CD4-positive, alpha-beta T cell treated with Interleukin-21 for 1 hour (primary cell): ENCODE measurements around the gene SLC6A20.

Experiments used
- DNase-seq: peaks from one replicate; pipeline ENCODE4 v3.0.0-alpha.2; 2020

Gene SLC6A20

GRCh38 chr3:45799586-45799985 lies 3.2 kb upstream of the SLC6A20 start:
- no peak for DNase-seq

DNA sequence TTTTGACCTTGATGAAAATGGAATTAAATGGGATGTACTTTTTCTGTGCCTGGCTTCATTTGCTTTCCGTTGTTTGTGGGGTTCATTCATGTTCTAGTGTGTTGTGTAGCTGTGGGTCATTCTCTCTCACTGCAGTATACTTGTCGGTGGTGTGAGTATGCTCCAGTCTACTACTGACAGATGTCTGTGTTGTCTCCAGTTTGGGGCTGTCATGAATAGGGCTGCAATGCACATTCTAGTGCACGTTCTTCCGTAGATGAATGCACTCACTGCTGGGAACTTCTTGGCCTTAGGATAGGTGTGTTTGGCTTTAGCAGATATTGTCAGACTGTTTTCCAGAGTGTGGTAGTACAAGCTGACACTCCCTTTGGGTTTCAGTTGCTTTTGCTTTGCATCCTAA lies 1.7 kb upstream of the SLC6A20 start:
- DNase-seq = no peak

GRCh38 chr3:45796902-45797637 lies 734 bp upstream of the SLC6A20 start:
- no peak for DNase-seq

DNA sequence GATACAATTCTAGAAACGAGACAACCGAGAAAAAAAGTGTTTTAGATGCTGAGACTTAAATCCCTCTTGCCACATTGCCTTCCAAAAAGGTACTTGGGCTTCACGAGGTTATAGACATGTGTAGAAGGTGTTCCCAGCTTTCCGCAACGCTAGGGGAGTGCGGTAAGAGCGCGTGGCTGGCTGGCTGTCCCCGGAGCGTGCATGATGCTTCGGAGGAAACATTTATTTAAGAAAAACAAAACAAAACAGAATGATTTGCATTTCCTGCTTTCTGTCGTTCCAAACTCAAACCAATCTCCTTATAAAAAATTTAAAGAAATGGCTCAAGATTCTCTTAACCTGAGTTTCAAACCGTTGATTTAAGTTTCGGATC lies 841 bp downstream of the SLC6A20 start:
- DNase-seq = no peak

DNA sequence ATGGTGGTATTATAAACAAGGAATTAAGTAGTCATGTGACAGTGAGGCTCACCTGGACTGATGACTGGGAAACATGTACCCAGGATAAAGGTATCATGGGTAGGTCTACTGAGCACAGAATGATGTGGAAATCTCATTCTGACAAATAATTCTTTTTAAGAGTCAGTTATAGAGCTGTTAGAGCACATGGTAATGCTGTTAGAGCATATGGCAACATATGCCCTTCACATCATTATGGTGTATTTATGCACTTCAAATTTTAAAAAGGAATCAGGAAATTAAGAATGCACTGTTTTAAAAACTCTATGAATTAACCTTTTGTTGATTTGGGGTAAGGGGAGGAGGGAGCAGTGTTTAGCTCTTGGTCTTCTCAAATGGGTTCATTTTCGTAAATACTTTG lies 1.7 kb downstream of the SLC6A20 start:
- DNase-seq = no peak

DNA sequence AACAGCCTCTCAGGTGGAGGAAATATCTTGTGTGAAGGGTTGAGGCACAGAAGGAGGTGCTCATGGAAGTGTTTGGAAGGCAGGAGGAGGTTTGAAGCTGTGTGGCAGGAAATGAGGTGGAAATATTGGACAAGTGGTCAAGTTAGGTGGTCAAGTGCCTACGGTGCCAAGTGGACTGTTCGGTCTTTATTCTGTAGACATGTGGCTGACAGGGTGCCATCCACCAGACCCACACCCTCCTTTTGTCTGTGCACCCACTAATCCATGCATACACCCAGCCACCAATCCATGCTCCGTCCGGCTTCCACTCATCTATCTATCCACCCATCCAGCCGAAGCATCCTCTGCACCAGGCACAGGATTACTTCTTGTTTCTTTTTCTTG lies 2.2 kb downstream of the SLC6A20 start:
- no peak for DNase-seq

DNA sequence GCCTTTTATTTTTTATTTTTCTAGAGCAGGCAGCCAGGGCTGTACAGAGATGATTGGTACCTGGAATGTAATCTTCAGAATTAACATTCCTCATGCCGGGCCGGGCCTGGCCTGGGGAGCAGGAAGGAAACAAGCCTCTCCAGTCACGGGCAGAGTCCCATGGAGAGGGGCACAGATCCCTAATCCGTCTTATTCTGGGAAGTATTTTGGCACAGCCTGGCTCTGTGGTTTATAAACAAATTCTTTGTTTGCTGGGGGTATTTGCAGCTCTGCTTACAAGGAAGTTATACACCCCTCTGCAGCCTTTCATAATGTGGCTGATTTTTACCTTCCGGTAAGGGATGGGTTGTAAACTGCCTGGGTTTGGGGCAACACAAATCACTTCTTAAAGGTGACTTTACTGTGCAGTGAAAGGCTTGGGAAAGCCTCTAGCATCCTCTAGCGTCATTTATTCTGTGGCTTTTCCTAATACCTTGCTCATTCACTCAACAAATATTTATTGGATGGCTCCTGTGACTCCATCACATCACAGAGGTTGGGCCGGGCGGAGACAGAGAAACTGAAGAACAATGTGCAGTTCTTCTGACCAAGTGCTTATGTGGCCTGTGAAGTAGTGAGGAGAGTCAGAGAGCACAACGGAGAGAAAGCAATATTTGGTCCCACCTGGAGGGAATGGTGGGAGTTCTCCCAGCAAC lies 2.7 kb downstream of the SLC6A20 start:
- no peak for DNase-seq

- no peak for DNase-seq
Observed at GRCh38 chr3:45792516-45793172, 3.7 kb downstream of the SLC6A20 start.

DNA sequence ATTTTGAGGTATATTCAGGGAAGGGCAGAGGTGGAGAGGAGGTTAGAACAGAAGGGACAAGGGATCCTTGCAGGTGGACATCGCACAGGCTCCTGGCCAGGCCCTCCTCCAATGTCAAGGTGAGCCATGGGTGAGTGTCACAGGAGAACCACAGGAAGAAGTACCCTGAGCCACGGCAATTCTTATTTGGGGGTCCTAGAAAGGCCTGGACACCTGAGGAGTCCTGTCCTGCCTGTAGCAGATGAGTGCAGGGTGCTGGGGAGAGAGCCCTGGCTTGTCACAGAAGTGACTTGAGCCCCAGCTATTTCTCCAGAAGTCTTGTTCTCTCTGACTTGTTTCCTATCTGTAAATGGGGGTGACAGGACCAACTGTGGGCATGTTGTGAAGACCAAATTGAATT lies 4.3 kb downstream of the SLC6A20 start:
- DNase-seq = no peak

GRCh38 chr3:45790596-45790995 lies 5.7 kb downstream of the SLC6A20 start:
- DNase-seq = no peak

DNA sequence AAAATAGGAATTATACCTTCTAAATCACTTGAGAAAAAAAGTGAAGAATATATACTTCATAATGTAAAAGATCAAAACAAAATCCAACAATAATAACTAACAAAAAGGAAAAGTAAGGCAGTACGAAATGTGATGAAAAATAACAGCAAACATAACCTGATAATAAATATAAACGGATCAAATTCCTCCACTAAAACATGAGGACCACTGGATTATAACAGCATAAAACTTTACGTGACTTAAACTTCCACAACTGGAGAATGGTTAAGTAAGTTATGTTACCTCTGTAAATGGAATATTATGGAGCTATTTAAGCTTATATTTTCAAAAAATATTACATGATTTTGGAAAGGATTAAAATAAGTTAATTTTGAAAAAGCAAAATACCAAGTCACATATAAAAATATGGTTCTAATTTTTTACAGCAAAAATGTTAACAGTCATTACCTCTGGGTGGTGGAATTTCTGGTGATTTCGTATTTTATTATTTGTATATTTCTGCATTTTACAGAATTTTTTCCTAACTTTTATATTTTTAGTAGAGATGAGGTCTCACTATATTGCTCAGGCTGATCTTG lies 7.0 kb downstream of the SLC6A20 start:
- DNase-seq = no peak

DNA sequence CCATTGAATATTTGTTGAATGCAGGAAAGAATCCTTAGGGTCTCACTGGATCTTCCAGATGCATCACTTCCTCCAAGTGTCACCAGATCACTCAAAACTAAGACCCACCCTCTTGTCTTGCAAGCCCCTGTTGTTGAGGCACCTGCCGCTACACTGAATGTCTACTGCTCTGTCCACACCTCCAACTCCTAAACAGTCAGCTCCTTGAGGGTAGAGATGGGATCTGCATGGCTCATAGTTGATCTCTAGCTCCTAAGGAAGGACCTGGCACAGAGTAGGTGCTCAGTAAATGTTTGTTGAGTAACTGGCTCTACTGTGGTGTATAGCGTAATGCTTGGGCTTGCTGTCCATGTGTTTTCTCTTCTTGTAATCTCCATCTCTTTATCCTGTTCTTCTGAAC lies 8.8 kb downstream of the SLC6A20 start:
- DNase-seq = no peak

DNA sequence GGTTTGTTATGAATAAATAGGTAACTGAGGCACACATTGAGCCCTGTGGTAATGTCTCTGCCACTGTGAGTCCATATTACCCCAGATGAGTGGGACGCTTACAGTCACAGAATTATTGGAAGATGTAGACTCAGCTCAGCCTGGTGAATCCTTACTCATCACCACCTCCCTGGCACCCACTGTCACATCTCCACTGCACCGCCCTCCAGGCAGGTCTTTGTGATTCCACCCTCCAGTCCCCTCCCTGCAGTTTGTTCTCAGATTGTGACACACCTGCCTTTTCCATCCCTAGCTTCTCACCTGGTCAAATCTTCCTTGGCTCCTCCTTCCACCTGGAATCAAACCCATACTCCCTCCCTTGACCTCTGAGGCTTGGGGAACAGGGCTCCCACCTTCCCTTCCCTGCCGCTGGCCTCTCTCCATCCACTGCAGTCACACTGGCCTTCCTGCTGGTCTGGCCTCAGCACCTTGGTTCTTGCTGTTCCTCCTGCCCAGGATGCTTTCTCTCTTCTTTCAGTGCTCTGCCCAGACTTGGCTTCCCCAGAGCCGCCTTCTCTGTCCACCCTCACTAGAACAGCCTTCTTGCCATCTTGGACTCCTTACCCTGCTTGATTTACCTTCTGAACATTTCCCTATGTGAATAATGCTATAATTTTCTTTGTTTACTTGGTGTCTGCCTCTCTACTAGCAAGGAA lies 9.4 kb downstream of the SLC6A20 start:
- no peak for DNase-seq

DNA sequence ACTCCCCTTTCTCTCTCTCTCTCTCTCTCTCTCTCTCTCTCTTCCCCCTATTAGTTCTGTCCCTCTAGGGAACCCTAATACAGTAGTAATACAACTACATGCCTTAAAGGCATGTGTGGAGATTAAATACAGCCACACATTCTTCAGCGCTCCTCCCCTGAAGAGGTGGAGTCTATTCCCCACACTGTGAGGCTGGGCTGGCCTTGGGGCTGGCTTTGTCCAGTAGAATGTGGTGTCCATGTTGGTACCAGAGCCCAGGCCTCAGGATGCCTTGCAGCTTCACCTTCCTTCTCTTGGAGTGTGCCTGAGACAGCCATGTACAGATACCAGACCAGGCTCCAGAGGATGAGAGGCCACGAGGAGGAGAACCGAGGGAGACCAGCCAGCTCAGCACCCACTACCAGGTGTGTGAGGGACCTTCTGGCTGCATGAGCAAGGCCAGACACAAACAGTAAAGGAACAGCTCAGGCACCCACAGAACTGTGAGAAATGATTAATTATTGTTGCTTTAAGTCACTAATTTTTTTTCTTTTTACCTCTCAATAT lies 10.7 kb downstream of the SLC6A20 start:
- DNase-seq = no peak

DNA sequence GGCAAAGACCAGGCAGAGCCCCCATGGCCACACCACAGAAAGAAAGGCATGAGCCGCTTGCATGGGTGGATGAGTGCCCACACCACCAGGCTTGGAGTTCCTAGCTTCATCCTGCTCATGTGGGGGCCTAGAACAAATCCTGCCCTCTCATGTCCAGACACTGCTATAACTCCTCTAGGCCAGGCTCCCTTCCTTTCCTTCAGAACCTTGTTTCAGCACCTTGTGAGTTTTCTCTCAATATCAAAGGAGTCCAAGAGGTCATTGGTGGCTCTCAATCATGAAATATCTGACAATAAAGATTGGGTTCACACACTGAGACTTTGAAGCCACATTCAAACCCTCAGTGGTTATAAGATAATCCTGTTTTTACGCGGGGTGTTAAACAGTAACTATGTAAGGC lies 12.7 kb downstream of the SLC6A20 start:
- no peak for DNase-seq

DNA sequence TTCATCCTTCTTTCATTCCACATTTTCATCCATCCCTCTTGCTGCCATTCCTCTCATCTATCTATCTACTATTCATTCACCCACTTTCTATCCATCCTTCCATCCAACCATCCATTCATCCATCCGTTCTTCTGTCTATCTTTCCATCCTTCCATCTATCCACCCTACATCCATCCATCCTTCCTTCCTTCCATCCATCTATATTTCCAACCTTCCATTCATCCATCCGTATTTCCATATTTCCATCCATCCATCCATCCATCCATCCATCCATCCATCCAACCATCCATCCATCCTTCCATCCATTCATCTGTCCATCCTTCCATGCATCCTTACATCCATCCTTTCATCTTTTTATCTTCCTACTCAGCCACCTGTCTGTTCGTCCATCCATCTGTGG lies 14.0 kb downstream of the SLC6A20 start:
- no peak for DNase-seq

- DNase-seq = no peak
Observed at GRCh38 chr3:45781841-45782240, 14.5 kb downstream of the SLC6A20 start.

- DNase-seq = no peak
Observed at GRCh38 chr3:45781271-45781670, 15.1 kb downstream of the SLC6A20 start.

GRCh38 chr3:45779746-45780735 lies 16.3 kb downstream of the SLC6A20 start:
- no peak for DNase-seq

DNA sequence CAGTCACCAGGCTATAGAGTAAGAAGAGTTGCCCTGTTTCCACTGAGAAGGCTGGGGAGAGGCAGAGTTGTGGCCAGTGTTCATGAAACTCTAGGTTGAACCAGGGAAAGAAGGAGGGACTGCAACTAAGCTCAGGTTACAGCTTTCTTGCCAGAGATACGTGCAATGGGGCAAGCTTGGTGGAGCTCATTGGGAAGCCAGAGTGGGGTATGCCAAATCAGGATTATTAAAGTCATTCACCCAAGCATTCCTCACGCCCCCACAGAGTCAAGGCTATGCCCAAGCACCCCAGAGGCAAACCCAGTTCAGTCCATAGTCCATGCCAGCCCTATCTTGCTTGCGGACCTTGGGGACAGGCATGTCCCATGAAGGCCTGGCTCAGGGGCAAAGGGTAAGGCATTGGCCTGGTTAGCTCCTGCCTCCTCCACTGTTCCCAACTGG lies 17.6 kb downstream of the SLC6A20 start:
- DNase-seq = no peak

- no peak for DNase-seq
Observed at GRCh38 chr3:45777746-45778386, 18.5 kb downstream of the SLC6A20 start.
